HG02678 (cell line): ENCODE results near the gene UBE2K.
"Not testable (repeated sequence)": the region's sequence is repeated elsewhere in the genome, so short reads cannot be mapped to it uniquely, and the experiment has no call there.

Experiments
- ATAC-seq: cut with Tn5 transposase; IDR thresholded peaks from one replicate; pipeline ENCODE4 v1.9.1; 2021; ENCODE audit warnings: mild to moderate bottlenecking, moderate library complexity; ENCODE audit not compliant: unreplicated experiment

UBE2K gene

DNA sequence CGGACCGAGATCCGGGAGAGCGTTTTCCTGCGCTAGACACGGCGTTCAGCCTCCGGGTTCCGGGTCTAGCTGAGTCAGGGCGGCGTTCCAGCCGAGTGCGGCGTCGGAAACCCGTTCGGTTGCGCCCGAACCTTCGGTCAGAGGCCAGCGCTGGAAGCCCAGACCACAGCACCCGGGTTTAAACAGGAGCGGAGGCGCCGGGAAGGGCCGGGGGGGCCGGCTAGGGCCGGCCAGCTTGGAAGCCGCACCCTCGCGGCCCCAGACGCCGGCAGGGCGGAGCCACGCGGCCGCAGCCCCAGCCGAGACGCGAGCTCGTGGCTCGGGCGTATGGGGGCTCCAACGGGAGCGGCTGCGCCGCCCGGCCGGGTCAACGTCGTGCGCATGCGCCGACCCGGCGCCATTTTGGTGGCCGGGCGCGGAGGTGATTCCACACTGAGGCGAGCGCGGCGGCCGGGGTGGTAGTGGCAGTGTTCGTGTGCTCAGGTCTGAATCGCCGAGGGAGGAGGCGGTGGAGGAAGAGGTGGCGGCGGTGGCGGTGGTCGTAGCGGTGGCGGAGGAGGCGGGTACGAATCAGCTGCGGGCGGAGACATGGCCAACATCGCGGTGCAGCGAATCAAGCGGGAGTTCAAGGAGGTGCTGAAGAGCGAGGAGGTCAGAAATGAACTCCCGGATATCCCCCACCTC is at the start of gene UBE2K:
TSS of gene UBE2K (plus strand) at position 397 of the 684 bp plus-strand sequence. CDS start at position 589, 192 bp downstream.
- peak; percentile 90 for ATAC-seq

- no peak for ATAC-seq
Measured at GRCh38 chr4:39648213-39648612, 49.7 kb upstream of the UBE2K start.

DNA sequence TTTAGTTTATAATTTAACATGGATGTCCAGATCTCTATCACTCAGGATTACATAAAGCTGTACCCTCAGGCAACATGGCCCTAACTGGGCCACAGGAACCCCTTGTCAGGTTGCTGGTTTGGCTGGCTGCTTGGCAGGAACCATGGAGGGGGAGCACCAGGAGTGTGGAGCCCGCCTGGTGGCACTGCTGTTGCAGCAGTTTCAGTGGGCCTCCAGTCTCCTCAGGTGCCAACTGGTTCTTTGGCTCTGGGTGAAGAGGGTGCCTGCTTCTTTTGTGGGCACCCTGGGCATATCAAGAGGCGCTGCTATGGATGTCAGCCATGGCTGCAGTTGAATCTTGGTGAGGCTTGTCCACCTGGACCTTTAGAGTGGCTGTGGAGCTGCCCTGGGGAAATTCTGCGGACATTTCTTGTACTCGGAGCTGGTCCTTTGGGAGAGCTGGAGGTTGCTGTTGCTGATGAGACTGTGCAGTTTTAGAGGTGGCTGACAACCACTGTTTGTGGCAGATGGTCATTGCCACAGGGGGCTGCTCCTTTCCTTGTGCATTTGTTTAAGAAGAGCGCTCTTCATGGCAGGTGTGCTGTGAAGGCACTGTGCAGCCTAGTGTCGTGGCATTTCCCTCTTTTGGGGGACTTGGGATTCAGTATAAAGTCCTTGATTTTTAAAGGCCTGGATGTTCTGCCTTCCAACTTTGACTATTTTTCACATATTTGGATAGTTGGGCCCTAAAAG is 48.9 kb upstream of the UBE2K start:
- ATAC-seq: no peak

DNA sequence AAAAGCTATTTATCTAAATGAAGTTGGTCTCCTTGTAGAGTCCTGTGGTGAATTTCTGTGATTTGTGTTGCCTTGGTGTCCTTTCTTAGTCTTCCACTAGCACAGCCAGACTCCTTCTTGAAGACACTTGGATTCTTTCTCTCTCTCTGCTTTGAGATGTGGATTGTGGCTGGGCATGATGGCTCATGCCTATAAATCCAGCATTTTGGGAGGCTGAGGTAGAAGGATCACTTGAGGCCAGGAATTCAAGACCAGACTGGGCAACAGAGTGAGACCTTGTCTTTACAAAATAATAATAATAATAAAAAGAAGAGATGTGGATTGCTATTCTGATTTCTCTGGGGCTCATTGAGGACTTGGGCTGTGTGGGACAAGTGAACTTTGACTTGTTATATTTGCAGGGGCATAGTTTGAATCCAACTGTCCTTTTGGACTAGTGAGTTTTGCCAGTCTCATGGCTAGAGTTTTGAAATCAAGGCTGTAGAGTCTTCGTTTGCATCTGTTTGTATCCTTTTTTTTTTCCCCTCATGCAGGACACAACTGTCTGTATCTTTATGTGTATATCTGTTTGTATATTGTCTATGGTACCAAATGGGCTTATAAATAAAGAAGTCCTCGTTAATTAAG is 48.2 kb upstream of the UBE2K start:
- ATAC-seq: no peak

GRCh38 chr4:39651586-39651985 is 46.4 kb upstream of the UBE2K start:
- not testable (repeated sequence) for ATAC-seq

DNA sequence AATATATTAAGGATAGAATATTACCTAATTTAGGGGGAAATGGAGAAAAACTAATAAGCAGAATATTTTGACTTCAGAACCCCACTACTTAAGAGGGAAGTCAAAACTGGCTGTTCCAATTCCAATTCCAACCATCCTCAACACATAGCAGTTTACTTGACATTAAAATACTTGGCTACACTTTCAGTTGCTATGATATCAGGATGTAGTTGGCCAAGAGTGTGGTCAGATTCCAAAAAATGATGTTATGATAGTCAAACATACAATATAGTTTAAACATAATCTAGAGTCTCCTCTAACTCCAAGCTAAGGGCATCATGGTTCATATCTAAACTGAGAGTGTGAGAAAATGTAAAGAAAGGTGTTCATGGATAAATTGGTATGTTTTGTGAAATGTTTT is 42.7 kb upstream of the UBE2K start:
- no peak for ATAC-seq

DNA sequence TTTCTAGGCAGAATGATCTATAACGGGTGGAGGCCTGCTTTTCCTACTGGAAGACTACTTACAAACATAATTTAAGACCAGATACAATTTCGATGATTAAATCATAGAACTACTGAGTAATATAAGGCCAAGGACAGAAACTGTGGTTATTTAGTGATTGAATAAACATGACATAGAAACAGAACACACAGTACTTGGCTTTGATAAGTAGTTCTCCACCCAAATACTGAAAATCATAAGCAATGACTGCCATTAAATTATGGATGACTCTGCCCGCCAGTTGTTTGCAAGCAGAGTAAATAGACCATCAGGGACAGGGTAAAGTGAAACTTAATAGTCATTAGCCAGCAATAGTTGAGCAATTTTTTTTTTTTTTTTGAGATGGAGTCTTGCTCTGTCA is 42.1 kb upstream of the UBE2K start:
- ATAC-seq: no peak

DNA sequence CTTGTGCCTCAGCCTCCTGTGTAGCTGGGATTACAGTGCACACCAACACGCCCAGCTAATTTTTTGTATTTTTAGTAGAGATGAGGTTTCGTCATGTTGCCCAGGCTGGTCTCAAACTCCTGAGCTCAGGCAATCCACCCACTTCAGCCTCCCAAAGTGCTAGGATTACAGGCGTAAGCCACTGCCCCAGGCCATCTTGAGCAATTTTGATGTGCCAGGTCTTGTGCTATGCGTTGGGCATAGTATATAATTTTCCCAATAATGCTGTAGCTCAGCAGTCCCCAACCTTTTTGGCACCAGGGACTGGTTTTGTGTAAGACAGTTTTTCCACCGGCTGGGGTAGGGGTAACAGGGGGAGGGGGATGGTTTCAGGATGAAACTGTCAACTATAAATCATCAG is 41.3 kb upstream of the UBE2K start:
- ATAC-seq: not testable (repeated sequence)

DNA sequence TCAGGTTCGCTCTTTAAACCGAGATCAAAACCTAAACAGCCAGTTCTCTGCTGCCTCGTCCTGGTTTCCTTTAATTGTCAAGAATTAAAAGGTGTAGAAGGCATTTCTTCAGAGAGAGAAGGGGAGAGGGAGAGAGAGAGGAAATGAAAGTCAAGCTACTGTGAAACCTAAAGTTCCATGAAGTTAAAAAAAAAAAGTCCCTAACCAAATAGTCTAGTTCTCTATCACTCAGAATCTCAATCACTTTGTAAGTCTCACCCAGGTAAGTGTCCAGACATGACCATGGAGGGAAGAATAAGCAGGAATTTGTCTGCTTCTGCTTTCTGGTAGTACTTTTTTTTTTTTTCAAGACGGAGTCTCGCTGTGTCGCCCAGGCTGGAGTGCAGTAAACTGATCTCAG is 40.5 kb upstream of the UBE2K start:
- peak; percentile 84 for ATAC-seq

DNA sequence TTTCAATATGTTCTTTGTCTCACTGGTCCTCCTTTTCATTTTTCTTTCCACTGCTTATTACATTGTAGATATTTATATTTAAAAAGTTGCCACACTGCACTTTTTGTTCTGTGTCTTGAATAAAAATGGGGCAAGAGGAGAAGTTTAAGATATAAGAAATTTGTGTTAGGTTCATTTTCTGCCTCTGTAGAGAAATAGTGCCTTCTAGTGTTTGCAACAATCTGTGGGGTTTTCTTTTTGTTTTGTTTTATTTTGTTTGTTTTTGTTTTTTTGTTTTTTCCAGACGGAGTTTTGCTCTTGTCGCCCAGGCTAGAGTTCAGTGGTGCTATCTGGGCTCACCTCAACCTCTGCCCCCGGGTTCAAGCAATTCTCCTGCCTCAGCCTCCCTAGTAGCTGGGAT is 39.2 kb upstream of the UBE2K start:
- ATAC-seq: no peak

GRCh38 chr4:39660045-39660444 is 37.9 kb upstream of the UBE2K start:
- ATAC-seq: no peak

DNA sequence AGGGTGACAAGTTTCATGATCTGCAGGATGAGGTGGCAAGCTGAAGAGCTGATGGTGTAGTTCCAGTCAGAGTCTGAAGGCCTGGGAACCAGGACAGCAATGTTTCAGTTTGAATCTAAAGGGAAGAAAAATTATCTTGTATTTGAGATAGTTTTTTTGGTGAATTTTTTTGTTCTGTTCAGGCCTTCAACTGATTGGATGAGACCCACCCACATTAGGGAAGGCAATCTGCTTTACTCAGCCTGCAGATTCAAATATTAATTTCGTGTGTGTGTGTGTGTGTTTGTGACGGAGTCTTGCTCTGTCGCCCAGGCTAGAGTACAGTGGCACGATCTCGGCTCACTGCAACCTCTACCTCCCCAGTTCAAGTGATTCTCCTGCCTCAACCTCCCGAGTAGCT is 37.2 kb upstream of the UBE2K start:
- no peak for ATAC-seq

- ATAC-seq: no peak
Measured at GRCh38 chr4:39662683-39663082, 35.3 kb upstream of the UBE2K start.

GRCh38 chr4:39664828-39665731 is 32.9 kb upstream of the UBE2K start:
- no peak for ATAC-seq

DNA sequence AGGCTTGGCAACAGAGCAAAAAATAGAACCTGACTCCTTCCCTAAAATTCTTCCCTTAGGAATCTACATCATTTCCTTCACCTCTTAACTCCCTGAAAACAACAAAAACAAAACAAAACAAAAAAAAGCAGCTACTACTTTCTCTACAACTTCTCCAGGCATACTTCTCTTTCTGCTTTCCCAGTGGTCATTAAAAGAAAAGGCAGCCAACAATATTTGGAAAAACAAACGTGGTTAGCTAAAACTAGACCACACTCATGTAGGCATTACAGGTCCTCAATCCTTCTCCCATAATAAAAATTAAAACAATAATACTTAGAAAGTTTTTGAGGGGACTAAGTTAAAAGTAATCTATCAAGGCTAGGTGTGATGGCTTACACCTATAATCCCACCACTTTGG is 30.2 kb upstream of the UBE2K start:
- no peak for ATAC-seq

DNA sequence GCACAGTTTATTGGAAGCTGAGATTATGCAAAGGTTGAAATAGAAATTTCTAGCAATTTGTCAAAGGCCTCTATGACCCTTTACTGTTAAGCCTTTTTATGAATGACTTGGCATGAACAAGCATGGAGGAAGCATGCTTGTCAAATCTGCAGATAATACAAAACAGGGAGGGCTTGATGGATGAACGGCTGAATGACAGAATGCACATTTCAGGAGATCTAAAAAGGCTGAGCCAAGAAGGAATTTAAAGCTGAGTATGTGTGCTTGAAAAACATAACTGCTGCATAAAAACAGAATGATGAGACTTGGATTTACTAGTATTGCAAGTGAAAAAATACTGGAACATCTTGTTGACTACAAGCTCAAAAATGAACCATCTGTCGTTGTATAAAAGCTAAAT is 29.0 kb upstream of the UBE2K start:
- no peak for ATAC-seq

DNA sequence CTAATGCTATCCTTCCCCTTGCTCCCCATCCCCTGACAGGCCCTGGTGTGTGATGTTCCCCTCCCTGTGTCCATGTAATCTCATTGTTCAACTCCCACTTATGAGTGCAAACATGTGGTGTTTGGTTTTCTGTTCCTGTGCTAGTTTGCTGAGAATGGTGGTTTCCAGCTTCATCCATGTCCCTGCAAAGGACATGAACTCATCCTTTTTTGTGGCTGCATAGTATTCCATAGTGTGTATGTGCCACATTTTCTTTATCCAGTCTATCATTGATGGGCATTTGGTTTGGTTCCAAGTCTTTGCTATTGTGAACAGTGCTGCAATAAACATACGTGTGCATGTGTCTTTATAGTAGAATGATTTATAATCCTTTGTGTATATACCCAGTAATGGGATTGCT is 27.6 kb upstream of the UBE2K start:
- ATAC-seq: not testable (repeated sequence)

- not testable (repeated sequence) for ATAC-seq
Measured at GRCh38 chr4:39675681-39676080, 22.3 kb upstream of the UBE2K start.

GRCh38 chr4:39681003-39681402 is 16.9 kb upstream of the UBE2K start:
- not testable (repeated sequence) for ATAC-seq

DNA sequence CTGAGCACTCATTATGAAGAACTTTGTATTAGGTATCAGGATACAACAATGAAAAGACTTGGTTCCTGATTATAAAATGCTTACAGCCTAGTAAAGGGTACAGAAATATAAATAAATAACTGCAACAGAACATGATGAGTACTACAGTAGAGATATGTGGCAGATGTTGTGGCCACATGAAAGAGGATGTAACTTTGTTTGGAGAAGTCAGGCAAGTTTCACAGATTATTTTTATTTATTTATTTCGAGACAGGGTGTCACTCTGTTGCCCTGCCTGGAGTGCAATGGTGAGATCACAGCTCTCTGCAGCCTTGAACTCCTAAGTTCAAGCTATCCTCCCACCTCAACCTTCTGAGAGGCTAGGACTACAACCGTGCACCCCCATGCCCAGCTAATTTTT is 15.8 kb upstream of the UBE2K start:
- peak; percentile 80 for ATAC-seq

DNA sequence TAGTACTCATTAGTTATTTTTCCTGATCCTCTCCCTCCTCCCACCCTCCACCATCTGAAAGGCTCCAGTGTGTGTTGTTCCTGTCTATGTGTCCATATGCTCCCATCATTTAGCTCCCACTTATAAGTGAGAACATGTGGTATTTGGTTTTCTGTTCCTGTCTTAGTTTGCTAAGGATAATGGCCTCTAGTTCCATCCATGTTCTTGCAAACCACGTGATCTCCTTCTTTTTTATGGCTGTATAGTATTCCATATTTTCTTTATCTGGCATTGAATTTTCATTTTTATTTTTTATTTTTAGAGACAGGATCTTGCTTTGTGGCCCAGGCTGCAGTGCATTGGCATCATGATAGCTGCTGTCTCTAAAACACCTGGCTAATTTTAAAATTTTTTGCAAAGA is 11.9 kb upstream of the UBE2K start:
- no peak for ATAC-seq
